DOHH2 (cell line): ENCODE measurements around the gene GSTM5.
"Not testable (repeated sequence)": the region's sequence is repeated elsewhere in the genome, so short reads cannot be mapped to it uniquely, and the experiment has no call there.

Experiments
- H3F3A ChIP-seq: fragments of 200-600 bp; sonication (generic), shearing (Covaris generic); 2 replicates; pipeline ENCODE4 v1.6.0; 2016; ENCODE audit warnings: antibody characterized with exemption, mild to moderate bottlenecking; ENCODE audit not compliant: control insufficient read depth, insufficient read depth
- H3K27ac ChIP-seq: fragments of 200-600 bp; sonication (generic); 2 replicates; pipeline ENCODE4 v1.5.1; 2014; ENCODE audit warnings: low read depth, mild to moderate bottlenecking, low read length, moderate library complexity
- H3K27me3 ChIP-seq: fragments of 200-600 bp; sonication (generic); 2 replicates; pipeline ENCODE4 v1.6.1; 2014; ENCODE audit warnings: mild to moderate bottlenecking, low read length, mixed read lengths; ENCODE audit not compliant: control insufficient read depth
- H3K36me3 ChIP-seq: fragments of 200-600 bp; sonication (generic); 2 replicates; pipeline ENCODE4 v1.6.1; 2014; ENCODE audit warnings: mild to moderate bottlenecking, low read length, moderate library complexity, mixed read lengths; ENCODE audit not compliant: control insufficient read depth
- H3K4me1 ChIP-seq: fragments of 200-600 bp; sonication (generic); 2 replicates; pipeline ENCODE4 v1.6.1; 2014; ENCODE audit warnings: mild to moderate bottlenecking, low read length, mixed read lengths; ENCODE audit not compliant: control insufficient read depth
- H3K4me2 ChIP-seq: fragments of 200-600 bp; sonication (generic); 2 replicates; pipeline ENCODE4 v1.6.0; 2014; ENCODE audit warnings: mild to moderate bottlenecking, low read length, moderate library complexity
- H3K4me3 ChIP-seq: fragments of 200-600 bp; sonication (generic); 2 replicates; pipeline ENCODE4 v1.5.1; 2014; ENCODE audit warnings: mild to moderate bottlenecking, low read length, mixed read lengths
- H3K79me2 ChIP-seq: fragments of 200-600 bp; sonication (generic); 2 replicates; pipeline ENCODE4 v1.6.1; 2014; ENCODE audit warnings: mild to moderate bottlenecking, low read length, mixed read lengths; ENCODE audit not compliant: control insufficient read depth
- H3K9me2 ChIP-seq: fragments of 200-600 bp; sonication (generic); replicated peaks from 2 replicates; pipeline ENCODE4 v1.6.1; 2014; ENCODE audit warnings: mild to moderate bottlenecking, low read length, mixed read lengths; ENCODE audit not compliant: control insufficient read depth
- H3K9me3 ChIP-seq: fragments of 200-600 bp; sonication (generic); 2 replicates; pipeline ENCODE4 v1.6.1; 2014; ENCODE audit warnings: antibody characterized with exemption, low read length, mixed read lengths; ENCODE audit not compliant: control insufficient read depth, insufficient read depth
- H4K20me1 ChIP-seq: fragments of 200-600 bp; sonication (generic); 2 replicates; pipeline ENCODE4 v1.6.0; 2014; ENCODE audit warnings: low read depth, mild to moderate bottlenecking, antibody characterized with exemption, low read length, moderate library complexity; ENCODE audit not compliant: control insufficient read depth, insufficient read depth
- CTCF ChIP-seq: fragments of 200-600 bp; sonication (generic); IDR thresholded peaks from one replicate; pipeline ENCODE4 v1.5.1; 2014; ENCODE audit warnings: antibody characterized with exemption, mild to moderate bottlenecking, low read depth, low read length; ENCODE audit not compliant: poor library complexity, severe bottlenecking
- EZH2phosphoT487 ChIP-seq: fragments of 200-600 bp; sonication (generic); IDR thresholded peaks from 2 replicates; pipeline ENCODE4 v1.6.1; 2017; ENCODE audit warnings: borderline replicate concordance, mild to moderate bottlenecking, antibody characterized with exemption, low read length, moderate library complexity, mixed read lengths

Gene GSTM5

GRCh38 chr1:109705411-109705810, 6.6 kb upstream of the GSTM5 start:
- Histone ChIP-seq H3K27me3 (no peaks in the 10 kb centered on the region), H3K9me3 (peaks cover 7% of the 10 kb centered on the region; the same call in 1 of the 2 replicates), H3K36me3 (no peaks in the 10 kb centered on the region)

GRCh38 chr1:109708949-109709348, 3.1 kb upstream of the GSTM5 start:
- not testable (repeated sequence) for H3K36me3 ChIP-seq, H3K9me2 ChIP-seq, H3K27me3 ChIP-seq, H4K20me1 ChIP-seq, H3K27ac ChIP-seq, H3K9me3 ChIP-seq, H3F3A ChIP-seq, H3K4me2 ChIP-seq, H3K4me3 ChIP-seq, H3K4me1 ChIP-seq, H3K79me2 ChIP-seq

More at GRCh38 chr1:109705411-109705810, 6.6 kb upstream of the GSTM5 start:
- no peak overlapping the region for H3K4me3 ChIP-seq
- no peak overlapping the region for H3K4me2 ChIP-seq
- no peak overlapping the region for H3K27ac ChIP-seq
- no peaks in the 10 kb centered on the region for H3K4me1 ChIP-seq
- no peaks in the 10 kb centered on the region for H3K9me2 ChIP-seq
- H3F3A ChIP-seq: no peaks in the 10 kb centered on the region
- no peaks in the 10 kb centered on the region for H4K20me1 ChIP-seq
- no peaks in the 10 kb centered on the region for H3K79me2 ChIP-seq
- TF ChIP-seq EZH2phosphoT487 (no peak), CTCF (no peak)

GRCh38 chr1:109709822-109710221, 2.2 kb upstream of the GSTM5 start:
- H3K9me3 ChIP-seq, H3K36me3 ChIP-seq, H3K4me2 ChIP-seq, H4K20me1 ChIP-seq, H3K4me1 ChIP-seq, H3K79me2 ChIP-seq, H3K27ac ChIP-seq, H3K9me2 ChIP-seq, H3K27me3 ChIP-seq, H3K4me3 ChIP-seq, H3F3A ChIP-seq: not testable (repeated sequence)

- Histone ChIP-seq H3K36me3 (no peaks in the 10 kb centered on the region), H3K27me3 (0 out of 2 replicates have a peak, but pooled peaks cover 3% of the 10 kb centered on the region), H3K4me3 (no peak overlapping the region), H3K4me2 (no peak overlapping the region), H3F3A (no peaks in the 10 kb centered on the region), H3K9me3 (peaks cover 7% of the 10 kb centered on the region; the same call in 1 of the 2 replicates), H3K4me1 (no peaks in the 10 kb centered on the region), H4K20me1 (no peaks in the 10 kb centered on the region), H3K27ac (no peak overlapping the region), H3K9me2 (no peaks in the 10 kb centered on the region), H3K79me2 (no peaks in the 10 kb centered on the region)
- TF ChIP-seq CTCF: no peak
- no peak for TF ChIP-seq EZH2phosphoT487
Measured at GRCh38 chr1:109712321-109712864, 342 bp downstream of the GSTM5 start.
